Neural cell (in vitro differentiated cells): Measurements from ENCODE around the gene GALNT1.

Experiments
- EZH2 ChIP-seq: fragments of 200-600, 300-800 bp; shearing (Covaris generic), sonication (generic); IDR thresholded peaks from 2 replicates; pipeline ENCODE4 v1.6.1; 2014; ENCODE audit warnings: antibody characterized with exemption, low read length, borderline replicate concordance, mild to moderate bottlenecking; ENCODE audit not compliant: insufficient read depth, poor library complexity, severe bottlenecking
- TF ChIP-seq, protein P1 (sequence below): fragments of 450-650 bp; IDR thresholded peaks from 2 replicates; pipeline ENCODE4 v1.5.1; 2014; ENCODE audit warnings: antibody characterized with exemption, mild to moderate bottlenecking, moderate library complexity; ENCODE audit not compliant: poor library complexity, severe bottlenecking

GRCh38 chr18:35573531-35573930, 8.0 kb upstream of the GALNT1 start:
- TF ChIP-seq, protein P1, sequence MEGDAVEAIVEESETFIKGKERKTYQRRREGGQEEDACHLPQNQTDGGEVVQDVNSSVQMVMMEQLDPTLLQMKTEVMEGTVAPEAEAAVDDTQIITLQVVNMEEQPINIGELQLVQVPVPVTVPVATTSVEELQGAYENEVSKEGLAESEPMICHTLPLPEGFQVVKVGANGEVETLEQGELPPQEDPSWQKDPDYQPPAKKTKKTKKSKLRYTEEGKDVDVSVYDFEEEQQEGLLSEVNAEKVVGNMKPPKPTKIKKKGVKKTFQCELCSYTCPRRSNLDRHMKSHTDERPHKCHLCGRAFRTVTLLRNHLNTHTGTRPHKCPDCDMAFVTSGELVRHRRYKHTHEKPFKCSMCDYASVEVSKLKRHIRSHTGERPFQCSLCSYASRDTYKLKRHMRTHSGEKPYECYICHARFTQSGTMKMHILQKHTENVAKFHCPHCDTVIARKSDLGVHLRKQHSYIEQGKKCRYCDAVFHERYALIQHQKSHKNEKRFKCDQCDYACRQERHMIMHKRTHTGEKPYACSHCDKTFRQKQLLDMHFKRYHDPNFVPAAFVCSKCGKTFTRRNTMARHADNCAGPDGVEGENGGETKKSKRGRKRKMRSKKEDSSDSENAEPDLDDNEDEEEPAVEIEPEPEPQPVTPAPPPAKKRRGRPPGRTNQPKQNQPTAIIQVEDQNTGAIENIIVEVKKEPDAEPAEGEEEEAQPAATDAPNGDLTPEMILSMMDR = no peak
- TF ChIP-seq EZH2 = no peak
